K562 (cell line): ENCODE results near the gene DIPK1B. TPM values are rescaled to one million over a fixed set of nuclear protein-coding genes. Genes with fewer than 3 reads are reported as not detected.

ENCODE experiments used
- ATAC-seq: fragments of 200-7000 bp; cut with Tn5 transposase; 3 replicates; pipeline ENCODE4 v1.9.1; 2020; ENCODE audit warnings: moderate library complexity
- BruUV-seq: library from RNA; stranded (reverse); fragments of 400-500 nt; replicated peaks from 2 replicates; lab custom pipeline; 2021; lab: Mats Ljungman, UMichigan
- CTCF ChIA-PET: fragments of 300-600 bp; formaldehyde crosslinking; extraction: SDS; loops from one replicate; lab custom pipeline; 2021; ENCODE audit warnings: low intra/inter-chr PET ratio; lab: Yijun Ruan, JAX
- POLR2A ChIA-PET: fragments of 300-600, 350-650 bp; sonication (Branson Sonifier 250); formaldehyde crosslinking; extraction: SDS; loops from one replicate; lab custom pipeline; 2021; ENCODE audit warnings: antibody characterized with exemption, inconsistent platforms; lab: Yijun Ruan, JAX
- DNase-seq, 4 experiments: peaks; one replicate each; pipeline versions ENCODE4 v3.0.0 to v3.0.0-alpha.2; 2011 to 2018; ENCODE audit warnings: low spot score in 3 of 4, mixed read lengths in 3 of 4; ENCODE audit errors: extremely low read depth in 1 of 4
- FAIRE-seq: peaks from 2 replicates; lab custom pipeline; 2011; peaks lifted over from hg19 to GRCh38; lab: Jason Lieb, UNC
- H2AFZ ChIP-seq: 2 replicates; pipeline ENCODE4 v1.6.0; 2011; ENCODE audit warnings: low read depth, low read length, control low read depth, inconsistent platforms
- H3K27ac ChIP-seq: fragments of 200-600 bp; 3 replicates; pipeline ENCODE4 v1.8.0; 2011; ENCODE audit warnings: low read depth, mild to moderate bottlenecking, control low read depth, inconsistent platforms, low read length, moderate library complexity, mixed read lengths; ENCODE audit errors: extremely low read depth
- H3K27me3 ChIP-seq, 2 experiments: fragments of 300-600 bp in 1 of 2; 2 replicates in 1 of 2; 3 replicates in 1 of 2; pipeline versions ENCODE4 v1.6.0 to v1.8.0; 2011; ENCODE audit warnings: inconsistent platforms in 2 of 2, low read length in 2 of 2, mild to moderate bottlenecking in 1 of 2, mixed read lengths in 1 of 2, moderate library complexity in 1 of 2; ENCODE audit not compliant: control insufficient read depth in 2 of 2, insufficient read depth in 2 of 2
- H3K36me3 ChIP-seq: fragments of 300-600 bp; 3 replicates; pipeline ENCODE4 v1.8.0; 2011; ENCODE audit warnings: mild to moderate bottlenecking, low read length, inconsistent platforms; ENCODE audit not compliant: control insufficient read depth, insufficient read depth
- H3K4me1 ChIP-seq, 2 experiments: fragments of 200-600 bp in 1 of 2; replicated peaks in 1 of 2; 2 replicates in 1 of 2; 3 replicates in 1 of 2; pipeline versions ENCODE4 v1.5.1 to v1.8.0; 2011; ENCODE audit warnings: inconsistent platforms in 2 of 2, low read length in 2 of 2, mild to moderate bottlenecking in 1 of 2, mixed read lengths in 1 of 2, moderate library complexity in 1 of 2; ENCODE audit not compliant: control insufficient read depth in 2 of 2, insufficient read depth in 2 of 2
- H3K4me2 ChIP-seq: 2 replicates; pipeline ENCODE4 v1.6.1; 2011; ENCODE audit warnings: low read length, control low read depth, inconsistent platforms, mixed read lengths; ENCODE audit not compliant: insufficient read depth
- H3K4me3 ChIP-seq: fragments of 200-600 bp; sonication (generic), shearing (Covaris generic); 2 replicates; pipeline ENCODE4 v1.5.1; 2016; ENCODE audit warnings: control low read depth, inconsistent platforms
- H3K79me2 ChIP-seq: fragments of 200-600 bp; 3 replicates; pipeline ENCODE4 v1.8.0; 2011; ENCODE audit warnings: low read length, inconsistent platforms; ENCODE audit not compliant: control insufficient read depth, insufficient read depth
- H3K9ac ChIP-seq, 2 experiments: 2 replicates each; pipeline versions ENCODE4 v1.6.0 to v1.6.1; 2011; ENCODE audit warnings: low read depth in 2 of 2, low read length in 2 of 2, control low read depth in 1 of 2, inconsistent platforms in 1 of 2, mild to moderate bottlenecking in 1 of 2, mixed read lengths in 1 of 2; ENCODE audit not compliant: insufficient read depth in 1 of 2
- H3K9me1 ChIP-seq: one replicate; pipeline ENCODE4 v1.6.0; 2011; ENCODE audit warnings: inconsistent platforms, mild to moderate bottlenecking, low read length, moderate library complexity; ENCODE audit not compliant: control insufficient read depth, insufficient read depth
- H3K9me3 ChIP-seq: replicated peaks from 2 replicates; pipeline ENCODE4 v1.5.1; 2011; ENCODE audit warnings: low read depth, low read length, inconsistent platforms; ENCODE audit not compliant: control insufficient read depth, insufficient read depth
- H4K20me1 ChIP-seq: replicated peaks from 2 replicates; pipeline ENCODE4 v1.6.1; 2011; ENCODE audit warnings: low read length, inconsistent platforms, mixed read lengths; ENCODE audit not compliant: control insufficient read depth, insufficient read depth
- ADNP ChIP-seq: fragments of 200-800 bp; sonication (Bioruptor generic); IDR thresholded peaks from 2 replicates; pipeline ENCODE4 v1.6.1; 2016; ENCODE audit warnings: missing genetic modification characterization, missing compliant biosample characterization
- BRF2 ChIP-seq: IDR thresholded peaks from 3 replicates; pipeline ENCODE4 v1.6.1; 2011; ENCODE audit warnings: borderline replicate concordance, mild to moderate bottlenecking; ENCODE audit not compliant: insufficient read length, insufficient read depth
- C11orf30 ChIP-seq: fragments of 450-650 bp; IDR thresholded peaks from 2 replicates; pipeline ENCODE4 v1.6.1; 2016; ENCODE audit warnings: low read depth, mild to moderate bottlenecking
- CHD2 ChIP-seq: IDR thresholded peaks from 2 replicates; pipeline ENCODE4 v1.6.1; 2011; ENCODE audit warnings: low read depth, low read length
- ELF2 ChIP-seq: fragments of 250-450 bp; sonication (Bioruptor Pico); IDR thresholded peaks from 2 replicates; pipeline ENCODE4 v1.5.0; 2021; ENCODE audit warnings: mild to moderate bottlenecking
- ETV1 ChIP-seq: fragments of 450-650 bp; conservative IDR thresholded peaks from 2 replicates; pipeline ENCODE4 v1.6.1; 2016; ENCODE audit warnings: missing genetic modification characterization, control low read depth, low read depth, missing compliant biosample characterization
- FOXP4 ChIP-seq: sonication (generic); formaldehyde crosslinking; IDR thresholded peaks from 2 replicates; pipeline ENCODE4 v1.8.0; 2022; ENCODE audit warnings: mild to moderate bottlenecking, missing genetic modification reagents, borderline replicate concordance
- GABPA ChIP-seq: fragments of 200-800 bp; sonication (Bioruptor generic); conservative IDR thresholded peaks from 2 replicates; pipeline ENCODE4 v1.6.1; 2016; ENCODE audit warnings: low read depth, missing genetic modification characterization, missing compliant biosample characterization
- LARP7 ChIP-seq: fragments of 450-650 bp; IDR thresholded peaks from 2 replicates; pipeline ENCODE4 v1.6.1; 2016
- MNT ChIP-seq, 2 experiments: fragments of 450-650 bp; conservative IDR thresholded peaks; 2 replicates each; pipeline ENCODE4 v1.6.1; 2017; ENCODE audit warnings: mild to moderate bottlenecking in 2 of 2, moderate library complexity in 2 of 2
- PHB2 ChIP-seq: fragments of 450-650 bp; IDR thresholded peaks from 2 replicates; pipeline ENCODE4 v1.6.1; 2017; ENCODE audit warnings: low read depth
- RBM34 ChIP-seq: fragments of 200-400 bp; formaldehyde crosslinking; IDR thresholded peaks from 2 replicates; pipeline ENCODE4 v1.6.1; 2018; ENCODE audit warnings: low read length, borderline replicate concordance; ENCODE audit not compliant: insufficient read depth
- RFX7 ChIP-seq: fragments of 250-450 bp; sonication (Bioruptor Pico); IDR thresholded peaks from 2 replicates; pipeline ENCODE4 v1.5.1; 2021; ENCODE audit warnings: mild to moderate bottlenecking
- SIN3B ChIP-seq: fragments of 450-650 bp; IDR thresholded peaks from 2 replicates; pipeline ENCODE4 v1.6.1; 2017; ENCODE audit warnings: low read depth, mild to moderate bottlenecking, moderate library complexity
- SMARCB1 ChIP-seq: IDR thresholded peaks from 2 replicates; pipeline ENCODE4 v1.6.1; 2011; ENCODE audit warnings: improper control_type of control experiment, low read depth; ENCODE audit not compliant: insufficient read length
- ZNF224 ChIP-seq: sonication (generic); formaldehyde crosslinking; IDR thresholded peaks from 2 replicates; pipeline ENCODE4 v1.8.0; 2022; ENCODE audit warnings: mild to moderate bottlenecking, missing genetic modification reagents
- ZNF282 ChIP-seq: sonication (generic); formaldehyde crosslinking; IDR thresholded peaks from 2 replicates; pipeline ENCODE4 v1.8.1; 2023; ENCODE audit warnings: missing genetic modification reagents
- WGBS: fragments of 100-300 bp; shearing (Covaris generic); methylation state at CpG from one replicate; pipeline ENCODE4 v1.1.6; 2016; ENCODE audit warnings: low coverage, mixed read lengths; ENCODE audit not compliant: insufficient coverage; ENCODE audit errors: missing lambda C conversion rate; 5-methylcytosine and 5-hydroxymethylcytosine counted together
- in situ Hi-C: fragments of 300-500 bp; cut with MboI; formaldehyde crosslinking; loops from 4 replicates; pipeline ENCODE4 v1.15.0; 2018; ENCODE audit warnings: inconsistent platforms, mixed read lengths
- intact Hi-C: fragments of 100-400 bp; cut with micrococcal nuclease; formaldehyde crosslinking; loops from 2 replicates; pipeline ENCODE4 v1.14.2; 2022
- polyA plus RNA-seq, 8 experiments: library from polyadenylated mRNA; depleted of rRNA in 4 of 8; stranded (reverse) in 5 of 8; unstranded in 3 of 8; fragments of >200 nt; fragmentation: Nextera tagmentation in 2 of 8; fragmentation: Illumina TruSeq in 1 of 8; extraction: Ambion mirVana in 2 of 8; extraction: Trizol in 1 of 8; gene quantifications; 2 replicates each; pipeline versions ENCODE4 v1.2.1 to v1.2.3, GENCODE V29; 2011 to 2014; ENCODE audit warnings: inconsistent platforms in 1 of 8, missing spikeins in 1 of 8
- total RNA-seq, 7 experiments: library from RNA; depleted of rRNA in 6 of 7; stranded (reverse); fragments of >200 nt in 6 of 7; fragmentation: Illumina TruSeq in 2 of 7; extraction: Trizol in 2 of 7; gene quantifications; 2 replicates each; pipeline versions ENCODE4 v1.2.1 to v1.2.3, GENCODE V29; 2011 to 2021; ENCODE audit warnings: low replicate concordance in 1 of 7

Gene DIPK1B
- total and polyA plus RNA-seq, 9 of the 15 experiments (the other 6 are each of a cell fraction or from before 2014, with no cell fraction given) = 0.08 to 22.3 (median 5.9) TPM

DNA sequence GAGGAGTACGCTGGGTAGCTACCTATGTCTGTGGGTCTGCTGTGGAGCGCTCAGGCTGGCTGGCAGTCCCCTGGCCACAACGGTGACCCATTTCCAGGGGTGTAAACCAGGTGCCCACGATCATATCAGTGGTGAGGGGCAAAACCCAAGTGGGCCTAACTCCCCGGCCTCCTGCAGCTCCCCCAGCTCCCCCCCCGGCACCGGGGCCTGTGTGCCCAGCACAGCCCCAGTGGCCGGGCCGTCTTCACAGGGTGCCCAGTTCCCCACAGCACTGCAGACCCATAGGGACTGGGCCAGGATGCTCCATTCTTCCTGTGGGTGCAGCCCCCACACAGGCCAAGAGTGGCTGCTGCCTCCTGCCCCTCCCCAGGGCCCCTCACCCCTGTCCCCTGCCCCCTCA, 46.6 kb downstream of the DIPK1B start:
- Histone ChIP-seq H3K4me2 (no peak overlapping the region), H3K4me1 (peaks cover 6 to 78% of the 10 kb centered on the region in 2 experiments; a peak in 4 of 5 replicates), H3K9me3 (peaks cover 7% of the 10 kb centered on the region), H3K4me3 (no peak overlapping the region), H3K27me3 (no peaks in the 10 kb centered on the region), H2AFZ (no peak overlapping the region), H3K27ac (no peak overlapping the region)
- 56% methylated on average over 8 of the region's 9 CpGs for WGBS
- POLR2A ChIA-PET = interaction anchor here (1.0 to 2.6 kb wide), 2 partner anchors 12 to 30 kb away, joined by 3 to 11 read pairs; no protein-coding TSS in a partner anchor
- DNase-seq = no peak
- intact Hi-C loops = no loop called here
- CTCF ChIA-PET = no interaction called here
- TF ChIP-seq C11orf30 (no peak), FOXP4 (CRISPR knock-in tag) (no peak), BRF2 (no peak), PHB2 (no peak), LARP7 (no peak), ELF2 (no peak), RFX7 (no peak), GABPA (tag) (no peak), ETV1 (tag) (no peak), MNT (conservative IDR thresholded peaks at IDR 0.05) (no peak), SIN3B (no peak), ADNP (tag) (no peak), ZNF224 (CRISPR knock-in tag) (no peak), CHD2 (no peak), ZNF282 (CRISPR knock-in tag) (no peak), SMARCB1 (no peak), RBM34 (no peak)
- TF ChIP-seq, all 486 proteins: peak for 0
- ATAC-seq (no peak), FAIRE-seq (no peak)
- H4K20me1 ChIP-seq = no peaks in the 10 kb centered on the region
- BruUV-seq = no TSS peak
- in situ Hi-C loops = no loop called here
- H3K9ac ChIP-seq = no peak overlapping the region
- no peaks in the 10 kb centered on the region for H3K9me1 ChIP-seq
- H3K36me3 ChIP-seq = no peaks in the 10 kb centered on the region
- H3K79me2 ChIP-seq = no peaks in the 10 kb centered on the region
